ENCODE results near the gene C16orf78.

The C16orf78 gene

DNA sequence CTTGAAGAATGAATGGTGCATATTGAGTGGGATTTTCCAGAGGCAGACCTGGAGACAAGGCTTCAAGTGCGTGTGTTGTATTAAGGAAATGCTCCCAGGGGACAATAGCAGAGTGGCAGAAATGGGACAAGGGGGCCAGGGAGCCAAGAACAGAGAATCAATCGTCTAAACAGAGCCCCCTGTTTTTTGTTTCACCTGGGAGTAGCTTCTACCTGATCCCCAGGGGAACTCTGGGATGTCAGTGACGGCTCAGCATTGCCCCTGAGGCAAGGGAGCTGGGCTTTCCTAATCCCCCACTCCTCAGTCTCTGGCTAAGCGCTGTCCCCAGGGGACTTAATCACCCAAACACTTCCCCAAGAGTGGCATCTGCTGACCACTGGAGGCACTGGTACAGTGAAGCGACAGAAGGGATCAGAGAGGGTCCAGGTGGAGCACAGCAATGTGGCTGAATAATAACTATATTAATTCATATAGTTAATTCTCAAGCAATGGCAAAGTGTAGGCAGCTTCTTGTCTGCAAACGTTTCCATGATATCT is 35.7 kb upstream of the C16orf78 start:
- Histone ChIP-seq H3K9me3 (ENCODE audit: low read length) (no peaks in the 10 kb centered on the region), H3F3A (ENCODE audit: insufficient read depth, low read length) (no peaks in the 10 kb centered on the region), H3K4me3 (ENCODE audit: low read depth, low read length, poor library complexity, severe bottlenecking) (no peak overlapping the region), H3K9me2 (ENCODE audit: low read depth, low read length) (no peaks in the 10 kb centered on the region), H3K27me3 (ENCODE audit: insufficient read depth, low read length) (no peaks in the 10 kb centered on the region), H3K4me1 (ENCODE audit: insufficient read depth, low read length, severe bottlenecking) (no peaks in the 10 kb centered on the region), H3K36me3 (ENCODE audit: insufficient read depth, low read length) (no peaks in the 10 kb centered on the region), H3K9ac (ENCODE audit: low read length) (no peak overlapping the region), H2AFZ (ENCODE audit: low read length) (no peak overlapping the region), H3K4me2 (ENCODE audit: low read length) (no peak overlapping the region), H3K79me2 (ENCODE audit: insufficient read depth, low read length) (no peaks in the 10 kb centered on the region), H4K20me1 (ENCODE audit: insufficient read depth, low read length) (no peaks in the 10 kb centered on the region), H3K27ac (ENCODE audit: low read depth, low read length, poor library complexity, severe bottlenecking) (no peak overlapping the region)
- no peak for TF ChIP-seq EZH2 (IDR thresholded peaks at IDR 0.05; ENCODE audit: borderline replicate concordance, low read length)
- TF ChIP-seq, protein P1, sequence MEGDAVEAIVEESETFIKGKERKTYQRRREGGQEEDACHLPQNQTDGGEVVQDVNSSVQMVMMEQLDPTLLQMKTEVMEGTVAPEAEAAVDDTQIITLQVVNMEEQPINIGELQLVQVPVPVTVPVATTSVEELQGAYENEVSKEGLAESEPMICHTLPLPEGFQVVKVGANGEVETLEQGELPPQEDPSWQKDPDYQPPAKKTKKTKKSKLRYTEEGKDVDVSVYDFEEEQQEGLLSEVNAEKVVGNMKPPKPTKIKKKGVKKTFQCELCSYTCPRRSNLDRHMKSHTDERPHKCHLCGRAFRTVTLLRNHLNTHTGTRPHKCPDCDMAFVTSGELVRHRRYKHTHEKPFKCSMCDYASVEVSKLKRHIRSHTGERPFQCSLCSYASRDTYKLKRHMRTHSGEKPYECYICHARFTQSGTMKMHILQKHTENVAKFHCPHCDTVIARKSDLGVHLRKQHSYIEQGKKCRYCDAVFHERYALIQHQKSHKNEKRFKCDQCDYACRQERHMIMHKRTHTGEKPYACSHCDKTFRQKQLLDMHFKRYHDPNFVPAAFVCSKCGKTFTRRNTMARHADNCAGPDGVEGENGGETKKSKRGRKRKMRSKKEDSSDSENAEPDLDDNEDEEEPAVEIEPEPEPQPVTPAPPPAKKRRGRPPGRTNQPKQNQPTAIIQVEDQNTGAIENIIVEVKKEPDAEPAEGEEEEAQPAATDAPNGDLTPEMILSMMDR (IDR thresholded peaks at IDR 0.05; ENCODE audit: low read length) = no peak

DNA sequence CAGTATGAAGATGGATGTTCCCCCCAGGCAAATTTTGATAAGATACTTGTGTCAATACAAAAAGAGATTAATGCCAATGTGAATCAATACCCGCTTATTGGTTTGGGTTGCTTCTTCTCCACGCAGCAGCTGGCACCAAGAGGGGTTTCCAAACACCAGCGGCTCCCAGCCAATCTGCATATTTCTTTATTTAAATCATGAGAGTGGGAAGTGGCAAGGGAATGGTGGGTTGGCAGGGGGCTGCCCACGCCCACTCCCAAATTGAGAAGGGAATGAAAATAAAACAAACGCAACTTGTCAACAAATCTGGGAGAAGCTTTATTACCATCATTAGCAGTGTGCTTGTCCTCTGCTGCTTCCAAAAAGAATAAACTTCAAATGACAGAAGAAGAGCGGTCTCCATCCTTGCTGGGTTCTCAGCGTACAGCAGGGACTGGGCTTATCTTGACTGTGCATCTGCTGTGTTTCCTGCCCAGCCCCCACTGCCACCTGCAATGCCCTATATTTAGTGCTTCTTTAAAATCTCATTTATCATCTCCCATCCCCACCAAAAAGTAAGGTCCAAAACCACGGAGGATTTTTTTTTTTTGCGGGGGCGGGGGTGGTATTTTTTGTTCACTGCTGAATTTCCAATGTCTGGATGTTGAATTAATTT is 34.9 kb upstream of the C16orf78 start:
- Histone ChIP-seq H3K79me2 (ENCODE audit: insufficient read depth, low read length) (no peaks in the 10 kb centered on the region), H3K27me3 (ENCODE audit: insufficient read depth, low read length) (no peaks in the 10 kb centered on the region), H3F3A (ENCODE audit: insufficient read depth, low read length) (no peaks in the 10 kb centered on the region), H3K4me2 (ENCODE audit: low read length) (no peak overlapping the region), H3K9ac (ENCODE audit: low read length) (no peak overlapping the region), H3K4me3 (ENCODE audit: low read depth, low read length, poor library complexity, severe bottlenecking) (no peak overlapping the region), H3K36me3 (ENCODE audit: insufficient read depth, low read length) (no peaks in the 10 kb centered on the region), H3K4me1 (ENCODE audit: insufficient read depth, low read length, severe bottlenecking) (no peaks in the 10 kb centered on the region), H3K27ac (ENCODE audit: low read depth, low read length, poor library complexity, severe bottlenecking) (no peak overlapping the region), H3K9me2 (ENCODE audit: low read depth, low read length) (no peaks in the 10 kb centered on the region), H3K9me3 (ENCODE audit: low read length) (no peaks in the 10 kb centered on the region), H4K20me1 (ENCODE audit: insufficient read depth, low read length) (no peaks in the 10 kb centered on the region), H2AFZ (ENCODE audit: low read length) (no peak overlapping the region)
- TF ChIP-seq, protein P1 (IDR thresholded peaks at IDR 0.05; ENCODE audit: low read length) = no peak
- TF ChIP-seq EZH2 (IDR thresholded peaks at IDR 0.05; ENCODE audit: borderline replicate concordance, low read length) = no peak

- no peaks in the 10 kb centered on the region for H3K4me1 ChIP-seq (ENCODE audit: insufficient read depth, low read length, severe bottlenecking)
- H3K4me2 ChIP-seq (ENCODE audit: low read length) = no peak overlapping the region
- H3K9ac ChIP-seq (ENCODE audit: low read length) = no peak overlapping the region
- H3K36me3 ChIP-seq (ENCODE audit: insufficient read depth, low read length) = no peaks in the 10 kb centered on the region
- no peak for TF ChIP-seq EZH2 (IDR thresholded peaks at IDR 0.05; ENCODE audit: borderline replicate concordance, low read length)
- TF ChIP-seq, protein P1 (IDR thresholded peaks at IDR 0.05; ENCODE audit: low read length) = no peak
- no peak overlapping the region for H3K4me3 ChIP-seq (ENCODE audit: low read depth, low read length, poor library complexity, severe bottlenecking)
- no peaks in the 10 kb centered on the region for H4K20me1 ChIP-seq (ENCODE audit: insufficient read depth, low read length)
- H3K79me2 ChIP-seq (ENCODE audit: insufficient read depth, low read length) = no peaks in the 10 kb centered on the region
- no peaks in the 10 kb centered on the region for H3K27me3 ChIP-seq (ENCODE audit: insufficient read depth, low read length)
- no peaks in the 10 kb centered on the region for H3F3A ChIP-seq (ENCODE audit: insufficient read depth, low read length)
- no peak overlapping the region for H2AFZ ChIP-seq (ENCODE audit: low read length)
- H3K9me2 ChIP-seq (ENCODE audit: low read depth, low read length) = no peaks in the 10 kb centered on the region
- H3K27ac ChIP-seq (ENCODE audit: low read depth, low read length, poor library complexity, severe bottlenecking) = no peak overlapping the region
- H3K9me3 ChIP-seq (ENCODE audit: low read length) = no peaks in the 10 kb centered on the region
Observed at GRCh38 chr16:49340466-49340865, 33.1 kb upstream of the C16orf78 start.
